Small intestine (tissue), 7 donors: Measurements from ENCODE around the gene UGT1A5. TPM values are rescaled to one million over a fixed set of nuclear protein-coding genes. Genes with fewer than 3 reads are reported as not detected.
"Not testable (repeated sequence)": the region's sequence is repeated elsewhere in the genome, so short reads cannot be mapped to it uniquely, and the experiment has no call there.

Experiments
- DNase-seq, 2 donors: peaks; one replicate each; pipeline versions ENCODE4 v3.0.0 to v3.0.0-alpha.2; 2013
- FAIRE-seq: peaks from 2 replicates; lab custom pipeline; 2012; peaks lifted over from hg19 to GRCh38; lab: Jason Lieb, UNC
- H3K27ac ChIP-seq, 3 donors: one replicate each; pipeline ENCODE4 v1.5.1; 2013; ENCODE audit warnings: low read length in 2 of 3, mild to moderate bottlenecking in 2 of 3, control low read depth in 1 of 3, inconsistent platforms in 1 of 3, low read depth in 1 of 3, moderate library complexity in 1 of 3
- H3K27me3 ChIP-seq, 3 donors: one replicate each; pipeline ENCODE4 v1.6.1; 2013; ENCODE audit warnings: low read length in 3 of 3, inconsistent platforms in 1 of 3; ENCODE audit not compliant: control insufficient read depth in 3 of 3, insufficient read depth in 3 of 3
- H3K36me3 ChIP-seq, 3 donors: one replicate each; pipeline ENCODE4 v1.6.1; 2013; ENCODE audit warnings: low read length in 3 of 3, inconsistent platforms in 1 of 3, low read depth in 1 of 3, mild to moderate bottlenecking in 1 of 3, moderate library complexity in 1 of 3; ENCODE audit not compliant: control insufficient read depth in 3 of 3, insufficient read depth in 2 of 3
- H3K4me1 ChIP-seq, 3 donors: one replicate each; pipeline ENCODE4 v1.6.1; 2013; ENCODE audit warnings: low read length in 2 of 3, inconsistent platforms in 1 of 3, low read depth in 1 of 3, mild to moderate bottlenecking in 1 of 3, moderate library complexity in 1 of 3; ENCODE audit not compliant: control insufficient read depth in 3 of 3, insufficient read depth in 2 of 3
- H3K4me3 ChIP-seq, 3 donors: one replicate each; pipeline ENCODE4 v1.5.1; 2013; ENCODE audit warnings: low read length in 3 of 3, control low read depth in 1 of 3, inconsistent platforms in 1 of 3, low read depth in 1 of 3, mild to moderate bottlenecking in 1 of 3, moderate library complexity in 1 of 3
- H3K9me3 ChIP-seq, 2 donors: one replicate each; pipeline ENCODE4 v1.6.1; 2013; ENCODE audit warnings: low read depth in 1 of 2, low read length in 1 of 2; ENCODE audit not compliant: control insufficient read depth in 2 of 2, insufficient read depth in 1 of 2
- WGBS, 3 donors: extraction: QIAGEN DNeasy Blood & Tissue Kit; methylation state at CpG; one replicate each; pipeline ENCODE4 v1.1.7; 2013; 5-methylcytosine and 5-hydroxymethylcytosine counted together
- polyA plus RNA-seq, 4 donors: library from polyadenylated mRNA; stranded (reverse) in 3 of 4; unstranded in 1 of 4; fragments of 200-250 nt in 3 of 4; fragments of 120-200 nt in 1 of 4; gene quantifications; one replicate each; pipeline versions ENCODE4 v1.2.1 to v1.2.3, GENCODE V29; 2013
- donor health status: healthy with polysubstance abuse.
- donor health status: control.
- donor health status: control.
- donor health status: Bipolar disorder and iron deficiency.
- donor health status: healthy.

Gene UGT1A5
- polyA plus RNA-seq, 4 donors, result 0.15 to 15.4 (median 0.48) TPM; not detected in 1

DNA sequence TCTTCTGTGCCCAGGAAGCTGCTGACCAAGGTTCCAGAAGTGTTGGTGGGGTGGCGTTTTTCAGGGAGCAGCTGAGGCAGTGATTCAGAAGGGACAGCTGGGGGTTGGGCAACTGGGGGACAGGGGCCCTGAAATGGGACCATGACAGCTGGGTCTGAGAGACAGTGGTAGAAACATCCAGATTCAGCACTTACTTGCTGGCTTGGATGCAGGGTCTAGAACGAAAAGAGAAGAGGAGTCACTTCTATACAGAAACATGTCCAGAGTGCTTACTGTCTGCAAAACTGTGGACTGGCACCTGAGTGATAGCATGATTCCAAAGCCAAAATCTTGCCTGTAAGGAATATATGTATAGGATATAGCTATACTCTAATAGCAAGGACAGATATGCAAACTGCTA, 33.1 kb downstream of the UGT1A5 start:
- 58 to 66% (median 62%) methylated on average over 2 of the region's 2 CpGs for WGBS, 3 donors
- not testable (repeated sequence) for H3K4me3 ChIP-seq

DNA sequence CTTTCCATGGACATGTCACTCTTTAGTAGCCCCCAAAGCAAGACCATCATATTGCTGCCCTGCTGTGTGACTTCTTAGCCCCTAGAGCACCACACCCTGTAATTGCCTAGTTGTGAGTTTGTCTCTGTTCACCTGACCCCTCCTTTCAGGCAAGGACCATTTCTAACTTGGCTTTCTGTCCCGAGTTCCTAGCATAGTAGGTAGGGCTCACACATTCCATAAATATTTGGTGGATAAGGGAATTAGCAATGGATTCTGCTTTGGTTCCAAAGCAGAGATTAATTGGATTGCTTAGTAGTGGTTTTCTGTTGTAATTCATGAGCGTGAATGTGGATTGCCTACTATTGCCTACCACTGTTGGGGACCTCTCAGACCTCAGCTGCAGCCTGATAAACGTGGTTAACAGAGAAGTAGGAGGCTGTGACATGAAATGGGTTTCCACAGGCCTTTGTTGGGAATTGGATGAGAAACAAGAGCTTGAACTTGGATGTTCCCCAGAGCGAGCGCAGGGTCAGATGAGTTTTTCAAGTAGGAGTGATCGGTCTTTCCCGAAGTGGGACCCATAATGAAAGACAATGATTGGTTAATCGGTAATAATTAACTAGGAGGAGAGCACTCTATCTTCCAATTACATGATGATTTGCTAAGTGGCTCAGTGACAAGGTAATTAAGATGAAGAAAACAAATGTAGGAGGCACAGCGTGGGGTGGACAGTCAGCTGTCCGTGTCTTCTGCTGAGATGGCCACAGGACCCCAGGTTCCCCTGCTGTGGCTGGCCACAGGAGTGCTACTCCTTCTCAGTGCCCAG, 34.0 kb downstream of the UGT1A5 start:
- H3K4me1 ChIP-seq, result peaks cover 0 to 15% (median 0%) of the 10 kb centered on the region in 3 donors
- no peaks in the 10 kb centered on the region for H3K27me3 ChIP-seq
- DNase-seq (no peak), FAIRE-seq (no peak)
- H3K36me3 ChIP-seq, result peaks cover 0 to 3% (median 0%) of the 10 kb centered on the region in 3 donors
- peaks cover 1 to 29% of the 10 kb centered on the region in 2 donors for H3K9me3 ChIP-seq
- H3K4me3 ChIP-seq, result no peak overlapping the region
- H3K27ac ChIP-seq, result no peak overlapping the region
- 75 to 81% (median 81%) methylated on average over 10 of the region's 10 CpGs for WGBS, 3 donors

More for the DNA sequence above, 33.1 kb downstream of the UGT1A5 start:
- DNase-seq, H3K27me3 ChIP-seq, H3K36me3 ChIP-seq, FAIRE-seq: not testable (repeated sequence)
- peak overlapping the region in 2 of 3 donors; percentile 11 to 32 for H3K27ac ChIP-seq
- peaks cover 0 to 15% (median 0%) of the 10 kb centered on the region in 3 donors for H3K4me1 ChIP-seq
- H3K9me3 ChIP-seq, result peaks cover 1 to 20% of the 10 kb centered on the region in 2 donors

DNA sequence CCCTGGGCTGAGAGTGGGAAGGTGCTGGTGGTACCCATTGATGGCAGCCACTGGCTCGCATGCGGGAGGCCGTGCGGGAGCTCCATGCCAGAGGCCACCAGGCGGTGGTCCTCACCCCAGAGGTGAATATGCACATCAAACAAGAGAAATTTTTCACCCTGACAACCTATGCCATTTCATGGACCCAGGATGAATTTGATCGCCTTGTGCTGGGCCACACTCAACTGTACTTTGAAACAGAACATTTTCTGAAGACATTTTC, 34.5 kb downstream of the UGT1A5 start:
- Histone ChIP-seq H3K4me1 (peaks cover 0 to 15% (median 2%) of the 10 kb centered on the region in 3 donors), H3K27me3 (no peaks in the 10 kb centered on the region), H3K36me3 (peaks cover 0 to 3% (median 0%) of the 10 kb centered on the region in 3 donors), H3K27ac (no peak overlapping the region), H3K9me3 (peaks cover 1 to 31% of the 10 kb centered on the region in 2 donors), H3K4me3 (no peak overlapping the region)
- FAIRE-seq (no peak), DNase-seq (no peak)
- WGBS, 3 donors, result 88 to 96% (median 92%) methylated on average over 6 of the region's 6 CpGs

DNA sequence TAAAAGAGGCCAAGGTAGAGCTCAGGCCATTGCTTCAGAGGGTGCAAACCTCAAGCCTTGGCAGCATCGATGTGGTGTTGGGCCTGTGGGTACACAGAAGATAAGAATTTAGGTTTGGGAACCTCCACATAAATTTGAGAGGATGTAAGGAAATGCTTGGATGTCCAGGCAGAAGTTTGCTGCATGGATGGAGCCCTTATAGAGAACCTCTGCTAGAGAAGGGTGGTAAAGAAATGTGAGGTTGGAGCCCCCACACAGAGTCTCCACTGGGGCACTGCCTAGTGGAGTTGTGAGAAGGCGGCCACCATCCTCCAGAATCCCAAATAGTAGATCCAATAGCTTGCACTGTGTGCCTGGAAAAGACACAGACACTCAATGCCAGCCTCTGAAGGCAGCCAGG, 38.0 kb downstream of the UGT1A5 start:
- H3K27me3 ChIP-seq, H3K4me3 ChIP-seq, H3K4me1 ChIP-seq, H3K36me3 ChIP-seq, FAIRE-seq, DNase-seq, H3K27ac ChIP-seq: not testable (repeated sequence)
- WGBS, 3 donors, result 72 to 79% (median 78%) methylated on average over 2 of the region's 2 CpGs
- peaks cover 1 to 46% of the 10 kb centered on the region in 2 donors for H3K9me3 ChIP-seq

DNA sequence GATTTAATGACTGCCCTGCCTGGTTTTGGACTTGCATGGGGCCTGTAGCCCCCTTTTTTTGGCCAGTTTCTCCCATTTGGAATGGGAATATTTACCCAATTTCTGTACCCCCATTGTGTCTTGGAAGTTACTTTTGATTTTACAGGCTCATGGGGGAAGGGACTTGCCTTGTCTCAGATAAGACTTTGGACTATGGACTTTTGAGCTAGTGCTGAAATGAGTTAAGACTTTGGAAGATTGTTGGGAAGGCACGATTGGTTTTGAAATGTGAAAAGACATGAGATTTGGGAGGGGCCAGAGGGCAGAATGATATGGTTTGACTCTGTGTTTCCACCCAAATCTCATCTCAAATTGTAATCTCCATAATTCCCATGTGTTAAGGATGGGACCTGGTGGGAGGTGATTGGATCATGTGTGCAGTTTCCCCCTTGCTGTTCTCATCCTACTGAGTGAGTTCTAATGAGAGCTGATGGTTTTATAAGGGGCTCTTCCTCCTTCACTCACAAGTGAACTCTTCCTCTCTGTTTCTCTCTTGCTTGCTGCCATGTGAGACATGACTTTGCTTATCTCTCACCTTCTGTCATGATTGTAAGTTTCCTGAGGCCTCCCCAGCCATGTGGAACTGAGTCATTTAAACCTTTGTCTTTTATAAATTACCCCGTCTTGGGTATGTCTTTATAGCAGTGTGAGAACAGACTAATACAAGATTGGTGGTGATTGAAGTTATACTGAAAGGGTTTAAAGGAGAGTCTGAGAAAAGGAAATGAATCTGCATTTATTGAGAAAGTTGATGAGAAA, 38.7 kb downstream of the UGT1A5 start:
- peak; percentile 29 to 68 for DNase-seq
- H3K9me3 ChIP-seq, result peaks cover 1 to 46% of the 10 kb centered on the region in 2 donors
- FAIRE-seq, H3K4me3 ChIP-seq, H3K27me3 ChIP-seq, H3K36me3 ChIP-seq, H3K4me1 ChIP-seq: not testable (repeated sequence)
- 25 to 59% (median 46%) methylated on average over 2 of the region's 2 CpGs for WGBS, 3 donors
- peak overlapping the region in 2 of 3 donors; percentile 33 to 83 for H3K27ac ChIP-seq

DNA sequence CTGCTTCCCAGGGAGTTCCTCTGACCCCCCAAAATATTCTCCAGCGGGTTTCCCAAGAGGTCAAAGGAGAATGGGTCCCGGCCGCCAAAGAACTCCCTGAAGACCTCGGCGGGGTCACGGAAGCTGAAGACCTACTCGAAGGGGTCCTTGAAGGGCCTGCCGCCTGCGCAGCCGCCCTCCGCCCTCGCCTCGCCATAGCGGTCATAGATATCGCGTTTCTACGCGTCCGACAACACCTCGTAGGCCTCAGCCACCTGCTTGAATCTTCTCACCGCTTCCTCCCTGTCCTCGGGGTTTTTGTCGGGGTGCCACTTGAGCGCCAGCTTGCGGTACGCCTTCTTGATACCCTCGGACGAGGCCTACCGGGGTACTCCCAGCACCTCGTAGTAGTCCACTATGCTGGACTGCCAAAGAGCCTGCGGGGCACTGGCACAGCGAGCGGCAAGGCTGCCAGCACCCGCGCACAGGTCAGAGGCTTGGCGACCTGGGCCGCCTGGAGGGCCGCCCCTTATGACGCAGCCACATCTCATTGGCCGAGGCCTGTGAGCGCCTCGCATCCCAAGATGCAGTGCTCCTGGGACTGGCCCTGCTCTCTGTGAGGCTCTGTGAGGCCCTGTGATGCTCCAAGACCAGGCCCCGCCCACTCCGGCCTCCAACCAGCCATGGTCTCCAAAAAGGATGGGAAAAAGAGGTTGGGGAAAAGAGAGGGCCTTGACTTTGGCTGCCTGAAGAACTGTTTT, 42.3 kb downstream of the UGT1A5 start:
- Histone ChIP-seq H3K27ac (no peak overlapping the region), H3K27me3 (no peaks in the 10 kb centered on the region), H3K9me3 (peaks cover 0 to 43% of the 10 kb centered on the region in 2 donors), H3K4me3 (no peak overlapping the region), H3K36me3 (no peaks in the 10 kb centered on the region), H3K4me1 (peaks cover 0 to 27% (median 10%) of the 10 kb centered on the region in 3 donors)
- no peak for DNase-seq
- 93 to 96% (median 95%) methylated on average over 42 to 44 of the region's 44 CpGs for WGBS, 3 donors
- FAIRE-seq, result no peak

DNA sequence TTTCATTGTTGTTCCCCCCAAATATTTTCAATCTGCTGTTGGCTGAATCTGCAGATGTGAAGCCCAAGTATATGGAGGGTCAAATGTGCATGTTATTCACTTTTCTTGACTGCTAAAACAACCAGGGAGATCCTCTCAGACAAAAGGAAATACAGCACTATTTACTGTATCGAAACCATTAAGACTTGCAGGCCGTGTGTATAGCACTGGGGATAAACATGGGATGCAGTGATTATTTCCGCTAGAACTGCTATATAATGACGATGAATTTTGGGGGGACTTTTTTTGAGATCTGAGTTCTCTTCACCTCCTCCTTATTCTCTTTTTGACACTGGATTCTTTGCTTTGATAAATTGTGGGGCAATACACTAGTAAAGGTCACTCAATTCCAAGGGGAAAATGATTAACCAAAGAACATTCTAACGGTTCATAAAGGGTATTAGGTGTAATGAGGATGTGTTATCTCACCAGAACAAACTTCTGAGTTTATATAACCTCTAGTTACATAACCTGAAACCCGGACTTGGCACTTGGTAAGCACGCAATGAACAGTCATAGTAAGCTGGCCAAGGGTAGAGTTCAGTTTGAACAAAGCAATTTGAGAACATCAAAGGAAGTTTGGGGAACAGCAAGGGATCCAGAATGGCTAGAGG, 43.8 kb downstream of the UGT1A5 start:
- 13 to 56% (median 27%) methylated on average over 7 of the region's 7 CpGs for WGBS, 3 donors
- Histone ChIP-seq H3K36me3 (no peaks in the 10 kb centered on the region), H3K9me3 (peaks cover 0 to 37% of the 10 kb centered on the region in 2 donors), H3K4me1 (peaks cover 0 to 40% (median 14%) of the 10 kb centered on the region in 3 donors), H3K4me3 (no peak overlapping the region), H3K27ac (peak overlapping the region in 2 of 3 donors; percentile 61 to 64), H3K27me3 (no peaks in the 10 kb centered on the region)
- DNase-seq (peak; percentile 86 to 97), FAIRE-seq (peak; percentile 30)
